Activated T-helper 1 cell treated with anti-CD3 and anti-CD28 coated beads, Interleukin-12 subunit alpha, Interleukin-12 subunit beta, Interleukin-2, Interleukin-4 antibody, amounts not matched to agents 30 ng/mL and 10 ng/mL and 1 ng/mL, durations not matched to agents 14 hours and 24 hours and 36 hours (primary cell): ENCODE data around the gene JTB. TPM values are rescaled to one million over a fixed set of nuclear protein-coding genes. Genes with fewer than 3 reads are reported as not detected.

Source experiments
- DNase-seq: peaks from one replicate; pipeline ENCODE4 v3.0.0; 2021; ENCODE audit warnings: low spot score
- H3K27ac Mint-ChIP-seq: one replicate; pipeline ENCODE4 v1.8.0; 2021; ENCODE audit warnings: mild to moderate bottlenecking, mixed read lengths
- H3K27me3 Mint-ChIP-seq: one replicate; pipeline ENCODE4 v1.8.0; 2022; ENCODE audit warnings: mild to moderate bottlenecking, moderate library complexity, mixed read lengths; ENCODE audit not compliant: insufficient read depth
- H3K36me3 Mint-ChIP-seq: one replicate; pipeline ENCODE4 v1.8.0; 2021; ENCODE audit warnings: low read depth, mixed read lengths
- H3K4me1 Mint-ChIP-seq: one replicate; pipeline ENCODE4 v1.8.0; 2021; ENCODE audit warnings: low read depth, mixed read lengths
- H3K4me3 Mint-ChIP-seq: one replicate; pipeline ENCODE4 v1.8.0; 2021; ENCODE audit warnings: mild to moderate bottlenecking, moderate library complexity, mixed read lengths
- H3K9me3 Mint-ChIP-seq: one replicate; pipeline ENCODE4 v1.8.0; 2021; ENCODE audit warnings: mixed read lengths
- intact Hi-C: fragments of 100-400 bp; cut with micrococcal nuclease; formaldehyde crosslinking; loops from one replicate; pipeline ENCODE4 v1.15.1; 2024
- total RNA-seq: library from RNA; stranded (reverse); gene quantifications from 2 replicates; pipeline ENCODE4 v1.2.3, GENCODE V29; 2022

Gene JTB
- total RNA-seq, 1 donor from 2014 or later: 198 TPM

DNA sequence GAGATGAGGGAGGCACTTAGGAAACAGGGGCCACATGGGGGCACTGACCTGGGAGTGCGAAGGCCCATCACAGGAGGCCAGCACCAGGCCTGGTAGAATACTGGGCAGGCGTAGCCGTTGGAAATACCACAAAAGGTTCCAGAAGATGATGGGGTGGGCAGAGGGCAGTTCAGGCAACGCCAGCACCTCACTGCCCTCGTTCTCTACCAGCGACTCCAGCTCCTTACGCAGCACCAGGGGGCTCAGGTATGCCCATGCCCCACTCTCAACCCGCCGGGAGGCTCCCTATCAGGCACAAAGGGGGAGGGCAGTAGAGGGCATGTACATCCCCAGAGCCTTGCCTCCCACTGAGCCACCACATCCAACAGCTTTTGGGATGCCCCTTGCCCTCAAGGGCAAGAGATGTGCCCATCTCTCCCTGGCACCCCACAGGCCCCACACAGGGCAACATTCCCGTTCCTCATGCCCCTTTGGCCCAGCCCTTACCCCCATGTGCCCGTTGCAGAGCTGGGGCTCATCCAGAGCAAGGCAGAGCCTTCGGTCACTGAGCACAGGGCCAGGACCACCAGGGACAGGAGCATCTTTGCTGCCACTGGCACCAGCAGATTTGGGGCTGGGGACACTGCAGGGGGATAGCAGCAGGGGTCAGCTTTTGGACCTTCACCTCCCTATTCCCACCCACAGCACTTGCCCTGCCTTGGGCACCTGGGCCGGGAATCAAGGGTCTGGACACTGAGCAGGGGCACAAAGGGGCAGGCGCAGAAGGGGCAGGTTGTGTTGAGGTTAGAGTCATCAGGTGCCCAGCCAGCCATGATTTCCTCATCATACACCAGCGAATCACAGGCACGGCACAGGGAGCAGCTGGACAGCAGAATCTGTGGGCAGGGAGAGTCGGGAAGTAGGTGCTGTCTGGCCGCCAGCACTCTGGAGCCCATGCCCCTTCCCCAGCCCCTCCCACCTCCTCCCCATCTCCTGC is 45.0 kb downstream of the JTB start:
- Mint-ChIP-seq H3K27me3 (no peaks in the 10 kb centered on the region), H3K4me3 (no peak overlapping the region), H3K36me3 (peaks cover 32% of the 10 kb centered on the region), H3K27ac (no peak overlapping the region), H3K9me3 (no peaks in the 10 kb centered on the region), H3K4me1 (peaks cover 11% of the 10 kb centered on the region)
- DNase-seq: no peak
- intact Hi-C loops: no loop called here

DNA sequence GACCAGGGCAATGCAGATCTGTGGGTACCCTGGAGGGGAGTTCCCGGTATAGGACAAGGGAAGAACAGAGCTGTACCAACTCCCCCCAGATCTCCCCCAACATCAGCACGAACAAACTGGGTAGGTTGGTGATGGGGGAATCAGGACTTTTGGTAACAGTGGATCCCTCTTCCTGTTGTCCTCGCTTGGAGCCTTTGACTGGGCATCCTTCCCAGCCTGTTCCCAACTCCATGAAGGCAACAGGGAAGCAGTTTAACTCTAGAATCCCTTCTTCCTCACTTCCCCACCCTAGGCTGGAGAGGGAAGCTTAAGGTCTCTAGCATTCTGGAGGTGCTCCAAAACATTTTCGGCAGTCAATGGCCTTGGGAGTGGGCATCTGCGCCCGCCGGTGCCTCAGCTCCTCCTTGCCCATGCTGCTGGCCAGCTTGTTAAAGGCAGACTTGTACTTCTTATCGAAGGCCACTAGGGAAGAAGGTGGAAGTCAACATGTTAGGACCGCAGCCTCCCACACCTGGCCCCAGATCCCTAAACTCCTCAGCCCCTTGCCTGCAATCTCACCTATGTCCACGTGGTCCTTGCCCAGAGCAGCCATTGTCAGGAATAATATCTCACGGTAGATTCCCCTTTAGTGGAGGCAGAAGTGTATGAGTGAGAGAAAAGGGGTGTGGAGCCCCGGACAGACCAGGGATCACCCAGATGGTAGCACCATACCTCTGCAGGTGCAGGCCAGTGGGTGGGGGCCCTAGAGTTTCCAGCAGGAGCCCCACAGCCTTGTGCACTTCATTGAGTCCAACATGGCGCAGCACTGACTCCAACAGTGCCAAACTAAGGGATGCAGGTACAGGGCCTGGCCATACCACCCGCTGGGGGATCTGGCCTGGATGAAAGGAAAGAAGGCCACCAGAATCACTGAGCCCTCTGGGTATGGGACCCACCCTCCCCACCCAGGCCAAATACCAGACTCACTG is 47.2 kb downstream of the JTB start:
- intact Hi-C loops: no loop called here
- H3K36me3 Mint-ChIP-seq: peaks cover 11% of the 10 kb centered on the region
- peaks cover 11% of the 10 kb centered on the region for H3K4me1 Mint-ChIP-seq
- no peak for DNase-seq
- no peak overlapping the region for H3K4me3 Mint-ChIP-seq
- no peak overlapping the region for H3K27ac Mint-ChIP-seq
- H3K27me3 Mint-ChIP-seq: no peaks in the 10 kb centered on the region
- H3K9me3 Mint-ChIP-seq: no peaks in the 10 kb centered on the region

DNA sequence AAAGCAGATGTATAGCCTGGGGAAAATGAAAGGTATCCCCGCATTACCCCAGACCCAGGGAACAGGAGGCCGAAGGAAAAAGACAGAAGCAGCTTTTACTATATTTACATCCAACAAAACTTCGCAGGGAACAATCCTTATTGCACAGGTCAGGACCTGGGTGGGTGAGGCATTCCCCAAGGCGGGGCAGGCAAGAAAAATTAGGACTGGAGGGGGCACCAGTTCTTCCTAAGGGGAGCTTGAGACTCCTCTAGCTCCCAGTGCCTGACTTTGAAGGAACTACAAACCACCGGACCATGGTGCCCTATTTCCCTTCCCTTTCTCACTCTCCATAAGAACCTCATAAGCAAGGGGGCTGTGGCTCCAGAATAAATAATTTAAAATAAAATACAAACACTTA is 48.0 kb downstream of the JTB start:
- Mint-ChIP-seq H3K27ac (no peak overlapping the region), H3K9me3 (no peaks in the 10 kb centered on the region), H3K4me1 (peaks cover 13% of the 10 kb centered on the region), H3K4me3 (no peak overlapping the region), H3K36me3 (peaks cover 6% of the 10 kb centered on the region), H3K27me3 (no peaks in the 10 kb centered on the region)
- no peak for DNase-seq
- intact Hi-C loops: no loop called here

- intact Hi-C loops: no loop called here
- H3K27ac Mint-ChIP-seq: peak overlapping the region; percentile 21
- no peak overlapping the region for H3K4me3 Mint-ChIP-seq
- peaks cover 4% of the 10 kb centered on the region for H3K36me3 Mint-ChIP-seq
- peaks cover 18% of the 10 kb centered on the region for H3K4me1 Mint-ChIP-seq
- H3K9me3 Mint-ChIP-seq: no peaks in the 10 kb centered on the region
- DNase-seq: no peak
- no peaks in the 10 kb centered on the region for H3K27me3 Mint-ChIP-seq
Measured at GRCh38 chr1:153928791-153929341, 48.6 kb downstream of the JTB start.

DNA sequence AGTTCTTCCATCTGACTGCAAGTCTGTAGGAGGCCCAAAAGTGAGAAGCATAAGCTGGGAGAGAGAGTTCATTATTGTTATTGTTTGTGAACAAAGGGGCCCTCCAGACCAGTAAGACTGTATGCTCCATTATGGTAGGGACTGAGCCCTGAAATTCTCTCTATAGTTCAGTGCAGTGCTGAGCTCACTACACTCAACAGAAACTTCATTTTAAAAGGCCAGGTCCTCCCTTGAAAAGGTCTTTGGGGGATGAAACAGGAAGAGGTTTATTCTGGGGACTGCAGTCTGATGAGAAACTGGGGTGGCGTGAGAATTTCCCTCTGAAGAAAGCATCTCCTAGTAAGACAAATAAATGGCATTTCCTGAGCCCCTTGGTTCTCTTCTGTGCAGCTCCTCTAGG is 49.2 kb downstream of the JTB start:
- peaks cover 4% of the 10 kb centered on the region for H3K36me3 Mint-ChIP-seq
- DNase-seq: no peak
- H3K27ac Mint-ChIP-seq: peak overlapping the region; percentile 56
- H3K27me3 Mint-ChIP-seq: no peaks in the 10 kb centered on the region
- no peak overlapping the region for H3K4me3 Mint-ChIP-seq
- no peaks in the 10 kb centered on the region for H3K9me3 Mint-ChIP-seq
- H3K4me1 Mint-ChIP-seq: peaks cover 24% of the 10 kb centered on the region
- intact Hi-C loops: no loop called here

DNA sequence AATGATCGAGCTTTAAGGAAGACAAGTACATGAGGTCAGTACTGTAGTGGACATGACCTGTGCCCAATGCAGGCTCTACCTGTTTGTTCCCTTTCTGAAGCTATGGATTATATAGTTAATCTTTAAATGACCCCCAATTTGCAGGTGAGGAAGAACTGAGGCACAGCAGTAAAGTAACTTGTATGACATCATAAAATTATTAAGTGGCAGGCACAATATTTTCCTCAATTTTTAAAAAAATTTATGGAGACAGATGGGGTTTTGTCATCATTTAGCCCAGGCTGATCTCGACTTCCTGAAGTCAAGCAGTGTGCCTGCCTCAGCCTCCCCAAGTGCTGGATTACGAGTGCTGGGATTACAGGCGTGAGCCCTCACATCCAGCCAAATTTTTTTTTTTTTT is 51.1 kb downstream of the JTB start:
- no peaks in the 10 kb centered on the region for H3K36me3 Mint-ChIP-seq
- H3K27ac Mint-ChIP-seq: no peak overlapping the region
- intact Hi-C loops: no loop called here
- no peak for DNase-seq
- peaks cover 2% of the 10 kb centered on the region for H3K27me3 Mint-ChIP-seq
- H3K9me3 Mint-ChIP-seq: no peaks in the 10 kb centered on the region
- peaks cover 30% of the 10 kb centered on the region for H3K4me1 Mint-ChIP-seq
- H3K4me3 Mint-ChIP-seq: no peak overlapping the region

Other genes with a start within 250 kb of the JTB start
- gene INTS3, start 249.6 kb downstream of the JTB start, total RNA-seq: 57.0 and 57.3 TPM in 2 replicates
- 10.8 and 11.1 TPM in 2 replicates for gene SLC27A3, start 202.3 kb downstream of the JTB start, total RNA-seq
- gene GATAD2B, start 54.7 kb downstream of the JTB start, total RNA-seq: 69.1 and 70.4 TPM in 2 replicates
- gene DENND4B, start 31.0 kb downstream of the JTB start, total RNA-seq: 128 and 133 TPM in 2 replicates
- gene CRTC2, start 19.1 kb downstream of the JTB start, total RNA-seq: 62.8 and 76.4 TPM in 2 replicates
- 75.4 and 76.1 TPM in 2 replicates for gene SLC39A1, start 14.1 kb downstream of the JTB start, total RNA-seq
- gene CREB3L4, start 9.8 kb downstream of the JTB start, total RNA-seq: 8.1 and 9.8 TPM in 2 replicates
- 2.2 and 3.3 TPM in 2 replicates for gene RAB13, start 8.7 kb upstream of the JTB start, total RNA-seq
- gene RPS27, start 13.1 kb upstream of the JTB start, total RNA-seq: 1,226 and 1,349 TPM in 2 replicates
- gene NUP210L, start 177.4 kb upstream of the JTB start, total RNA-seq: 0.12 TPM in 1 of 2 replicates, not detected in the other
- 665 and 668 TPM in 2 replicates for gene TPM3, start 214.4 kb upstream of the JTB start, total RNA-seq
- gene CFAP141, start 228.7 kb upstream of the JTB start, total RNA-seq: not detected in 2 replicates
- gene UBAP2L, start 243.3 kb upstream of the JTB start, total RNA-seq: 258 and 284 TPM in 2 replicates